GM18951 (cell line): Measurements from ENCODE around the gene SEMA6B.

ENCODE experiments used
- POLR2A ChIP-seq: IDR thresholded peaks from 4 replicates; pipeline ENCODE4 v1.6.1; 2011; ENCODE audit warnings: mild to moderate bottlenecking; ENCODE audit not compliant: insufficient read length, insufficient read depth; ENCODE audit errors: extremely low read depth
- in situ Hi-C: fragments of 300-500 bp; cut with MboI; formaldehyde crosslinking; loops from one replicate; pipeline ENCODE4 v1.12.0; 2022; ENCODE audit warnings: low sequenced_read_pairs, mixed read lengths, inconsistent platforms; ENCODE audit not compliant: unreplicated experiment

SEMA6B gene, protein sequence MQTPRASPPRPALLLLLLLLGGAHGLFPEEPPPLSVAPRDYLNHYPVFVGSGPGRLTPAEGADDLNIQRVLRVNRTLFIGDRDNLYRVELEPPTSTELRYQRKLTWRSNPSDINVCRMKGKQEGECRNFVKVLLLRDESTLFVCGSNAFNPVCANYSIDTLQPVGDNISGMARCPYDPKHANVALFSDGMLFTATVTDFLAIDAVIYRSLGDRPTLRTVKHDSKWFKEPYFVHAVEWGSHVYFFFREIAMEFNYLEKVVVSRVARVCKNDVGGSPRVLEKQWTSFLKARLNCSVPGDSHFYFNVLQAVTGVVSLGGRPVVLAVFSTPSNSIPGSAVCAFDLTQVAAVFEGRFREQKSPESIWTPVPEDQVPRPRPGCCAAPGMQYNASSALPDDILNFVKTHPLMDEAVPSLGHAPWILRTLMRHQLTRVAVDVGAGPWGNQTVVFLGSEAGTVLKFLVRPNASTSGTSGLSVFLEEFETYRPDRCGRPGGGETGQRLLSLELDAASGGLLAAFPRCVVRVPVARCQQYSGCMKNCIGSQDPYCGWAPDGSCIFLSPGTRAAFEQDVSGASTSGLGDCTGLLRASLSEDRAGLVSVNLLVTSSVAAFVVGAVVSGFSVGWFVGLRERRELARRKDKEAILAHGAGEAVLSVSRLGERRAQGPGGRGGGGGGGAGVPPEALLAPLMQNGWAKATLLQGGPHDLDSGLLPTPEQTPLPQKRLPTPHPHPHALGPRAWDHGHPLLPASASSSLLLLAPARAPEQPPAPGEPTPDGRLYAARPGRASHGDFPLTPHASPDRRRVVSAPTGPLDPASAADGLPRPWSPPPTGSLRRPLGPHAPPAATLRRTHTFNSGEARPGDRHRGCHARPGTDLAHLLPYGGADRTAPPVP

DNA sequence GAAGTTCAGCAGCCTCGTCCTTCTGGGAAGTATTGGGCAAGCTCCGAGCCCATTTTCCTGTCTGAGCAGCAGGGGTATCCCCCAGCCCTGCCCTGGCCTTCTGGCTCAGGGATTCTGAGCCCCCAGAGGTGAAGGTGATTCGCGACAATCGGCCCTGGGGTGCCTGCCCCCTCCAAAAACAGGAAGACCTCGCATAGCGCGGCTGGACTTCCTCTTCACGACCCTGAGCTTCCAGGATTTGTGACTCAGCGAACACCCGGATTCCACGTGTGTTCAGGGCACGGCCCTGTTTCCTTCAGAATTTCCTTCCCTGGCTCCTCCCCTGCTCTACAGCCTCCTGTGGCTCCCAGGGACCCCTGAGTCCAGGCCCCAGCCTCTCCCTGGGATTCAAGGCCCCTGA, at the start of gene SEMA6B:
Gene SEMA6B, minus strand, starts transcription at position 116 of the 400 bp plus-strand sequence. CDS start 1,227 bp downstream, outside the sequence.
- TF ChIP-seq POLR2A = no peak
- in situ Hi-C loops = no loop called here

GRCh38 chr19:4606921-4607678, 47.6 kb upstream of the SEMA6B start:
- TF ChIP-seq POLR2A = no peak
- in situ Hi-C loops = no loop called here

- no peak for TF ChIP-seq POLR2A
- in situ Hi-C loops = no loop called here
These were observed 46.7 kb upstream of the SEMA6B start for GRCh38 chr19:4606181-4606580.

GRCh38 chr19:4604912-4605311, 45.4 kb upstream of the SEMA6B start:
- no peak for TF ChIP-seq POLR2A
- in situ Hi-C loops = no loop called here

GRCh38 chr19:4602915-4603314, 43.4 kb upstream of the SEMA6B start:
- no peak for TF ChIP-seq POLR2A
- in situ Hi-C loops = no loop called here

GRCh38 chr19:4602173-4602788, 42.8 kb upstream of the SEMA6B start:
- TF ChIP-seq POLR2A = no peak
- in situ Hi-C loops = no loop called here

- in situ Hi-C loops = no loop called here
- TF ChIP-seq POLR2A = no peak
These were observed 41.4 kb upstream of the SEMA6B start for GRCh38 chr19:4600893-4601292.

DNA sequence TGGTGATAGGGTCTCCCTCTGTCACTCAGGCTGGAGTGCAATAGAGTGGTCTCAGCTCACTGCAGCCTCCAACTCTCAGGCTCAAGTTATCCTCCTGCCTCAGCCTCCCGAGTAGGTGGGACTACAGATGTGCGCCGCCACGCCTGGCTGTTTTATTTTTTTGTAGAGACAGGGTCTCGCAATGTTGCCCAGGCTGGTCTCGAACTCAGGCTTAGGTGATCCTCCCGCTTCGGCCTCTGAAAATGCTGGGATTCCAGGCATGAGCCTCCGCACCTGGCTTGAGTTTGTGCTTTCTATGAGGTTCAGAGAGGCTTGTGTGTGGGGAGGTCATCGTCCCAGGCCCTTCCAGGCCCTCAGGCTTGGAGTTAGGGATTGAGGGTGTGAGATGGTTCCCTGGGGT, 40.6 kb upstream of the SEMA6B start:
- in situ Hi-C loops = no loop called here
- no peak for TF ChIP-seq POLR2A

- in situ Hi-C loops = no loop called here
- no peak for TF ChIP-seq POLR2A
These were observed 39.2 kb upstream of the SEMA6B start for GRCh38 chr19:4598712-4599111.

- no peak for TF ChIP-seq POLR2A
- in situ Hi-C loops = no loop called here
These were observed 38.6 kb upstream of the SEMA6B start for GRCh38 chr19:4597975-4598671.

- in situ Hi-C loops = no loop called here
- TF ChIP-seq POLR2A = no peak
These were observed 37.9 kb upstream of the SEMA6B start for GRCh38 chr19:4597278-4597974.
